WTC11 (cell line): Measurements from ENCODE around the gene PLCD1. TPM values are rescaled to one million over a fixed set of nuclear protein-coding genes. Genes with fewer than 3 reads are reported as not detected.

Experiments used
- ATAC-seq: fragments of 200-7000 bp; cut with Tn5 transposase; 2 replicates; pipeline ENCODE4 v1.10.0; 2021; ENCODE audit warnings: mild to moderate bottlenecking, moderate library complexity
- CTCF ChIA-PET: fragments of 300-600 bp; sonication (Branson Sonifier 250); formaldehyde crosslinking; loops from one replicate; lab custom pipeline; 2021; ENCODE audit warnings: antibody characterized with exemption; lab: Charles Lee
- POLR2A ChIA-PET: fragments of 350-600 bp; sonication (Branson Sonifier 250); formaldehyde crosslinking; loops from one replicate; lab custom pipeline; 2021; ENCODE audit warnings: antibody characterized with exemption; lab: Charles Lee
- DNase-seq: peaks from one replicate; pipeline ENCODE4 v3.0.0; 2021; ENCODE audit warnings: low spot score
- H3K27ac Mint-ChIP-seq: 2 replicates; pipeline ENCODE4 v1.8.0; 2021; ENCODE audit warnings: mixed read lengths
- H3K27me3 Mint-ChIP-seq: 2 replicates; pipeline ENCODE4 v1.8.0; 2021; ENCODE audit warnings: low read depth, mild to moderate bottlenecking, moderate library complexity, mixed read lengths
- H3K36me3 Mint-ChIP-seq: 2 replicates; pipeline ENCODE4 v1.8.0; 2021; ENCODE audit warnings: mixed read lengths
- H3K4me1 Mint-ChIP-seq: 2 replicates; pipeline ENCODE4 v1.8.0; 2022; ENCODE audit warnings: mixed read lengths
- H3K4me3 Mint-ChIP-seq: 2 replicates; pipeline ENCODE4 v1.8.0; 2021; ENCODE audit warnings: mild to moderate bottlenecking, moderate library complexity, mixed read lengths
- H3K9me3 Mint-ChIP-seq: 2 replicates; pipeline ENCODE4 v1.8.0; 2021; ENCODE audit warnings: mixed read lengths
- NFE2L1 ChIP-seq: sonication (generic); formaldehyde crosslinking; IDR thresholded peaks from 2 replicates; pipeline ENCODE4 v1.8.1; 2023; ENCODE audit warnings: missing genetic modification reagents
- NFYB ChIP-seq: sonication (generic); formaldehyde crosslinking; conservative IDR thresholded peaks from 2 replicates; pipeline ENCODE4 v1.8.0; 2022; ENCODE audit warnings: low read depth, missing genetic modification reagents
- PREB ChIP-seq: sonication (generic); formaldehyde crosslinking; IDR thresholded peaks from 2 replicates; pipeline ENCODE4 v1.8.1; 2022; ENCODE audit warnings: mild to moderate bottlenecking, missing genetic modification reagents, moderate library complexity, borderline replicate concordance
- RORB ChIP-seq: fragments of 250-450 bp; sonication (Bioruptor Pico); IDR thresholded peaks from 2 replicates; pipeline ENCODE4 v1.9.0; 2021; ENCODE audit warnings: mild to moderate bottlenecking
- TEAD1 ChIP-seq: sonication (generic); formaldehyde crosslinking; IDR thresholded peaks from 2 replicates; pipeline ENCODE4 v1.8.0; 2022; ENCODE audit warnings: mild to moderate bottlenecking, missing genetic modification reagents
- ZBTB43 ChIP-seq: sonication (generic); formaldehyde crosslinking; IDR thresholded peaks from 2 replicates; pipeline ENCODE4 v1.8.1; 2023; ENCODE audit warnings: mild to moderate bottlenecking, missing genetic modification reagents
- ZNF219 ChIP-seq: sonication (generic); formaldehyde crosslinking; IDR thresholded peaks from 2 replicates; pipeline ENCODE4 v1.8.0; 2023; ENCODE audit warnings: missing genetic modification reagents, mild to moderate bottlenecking, borderline replicate concordance
- ZNF423 ChIP-seq: fragments of 250-450 bp; sonication (Bioruptor Pico); IDR thresholded peaks from 2 replicates; pipeline ENCODE4 v2.1.2; 2022; ENCODE audit warnings: mild to moderate bottlenecking, moderate library complexity
- total RNA-seq: library from RNA; stranded (reverse); gene quantifications from 3 replicates; pipeline ENCODE4 v1.2.3, GENCODE V29; 2021
- TF ChIP-seq, protein P1 (sequence below): fragments of 200-600 bp; IDR thresholded peaks from 2 replicates; pipeline ENCODE4 v1.8.0; 2022; ENCODE audit warnings: antibody characterized with exemption
- TF ChIP-seq, protein P2 (sequence below): sonication (generic); formaldehyde crosslinking; IDR thresholded peaks from 2 replicates; pipeline ENCODE4 v1.8.1; 2023; ENCODE audit warnings: mild to moderate bottlenecking, missing genetic modification reagents, moderate library complexity
- TF ChIP-seq, protein P3 (sequence below): sonication (generic); formaldehyde crosslinking; IDR thresholded peaks from 2 replicates; pipeline ENCODE4 v1.8.1; 2023; ENCODE audit warnings: mild to moderate bottlenecking, missing genetic modification reagents, moderate library complexity
- TF ChIP-seq, protein P4 (sequence below): fragments of 250-450 bp; sonication (Bioruptor Pico); IDR thresholded peaks from 2 replicates; pipeline ENCODE4 v2.1.2; 2022; ENCODE audit warnings: mild to moderate bottlenecking, moderate library complexity
- TF ChIP-seq, protein P5 (sequence below): sonication (generic); formaldehyde crosslinking; IDR thresholded peaks from 2 replicates; pipeline ENCODE4 v1.8.0; 2022; ENCODE audit warnings: mild to moderate bottlenecking, missing genetic modification reagents
- TF ChIP-seq, protein P6 (sequence below): sonication (generic); formaldehyde crosslinking; IDR thresholded peaks from 2 replicates; pipeline ENCODE4 v1.8.0; 2022; ENCODE audit warnings: mild to moderate bottlenecking, missing genetic modification reagents

The PLCD1 gene
- total RNA-seq, 1 experiment from 2014 or later = 29.9 TPM

DNA sequence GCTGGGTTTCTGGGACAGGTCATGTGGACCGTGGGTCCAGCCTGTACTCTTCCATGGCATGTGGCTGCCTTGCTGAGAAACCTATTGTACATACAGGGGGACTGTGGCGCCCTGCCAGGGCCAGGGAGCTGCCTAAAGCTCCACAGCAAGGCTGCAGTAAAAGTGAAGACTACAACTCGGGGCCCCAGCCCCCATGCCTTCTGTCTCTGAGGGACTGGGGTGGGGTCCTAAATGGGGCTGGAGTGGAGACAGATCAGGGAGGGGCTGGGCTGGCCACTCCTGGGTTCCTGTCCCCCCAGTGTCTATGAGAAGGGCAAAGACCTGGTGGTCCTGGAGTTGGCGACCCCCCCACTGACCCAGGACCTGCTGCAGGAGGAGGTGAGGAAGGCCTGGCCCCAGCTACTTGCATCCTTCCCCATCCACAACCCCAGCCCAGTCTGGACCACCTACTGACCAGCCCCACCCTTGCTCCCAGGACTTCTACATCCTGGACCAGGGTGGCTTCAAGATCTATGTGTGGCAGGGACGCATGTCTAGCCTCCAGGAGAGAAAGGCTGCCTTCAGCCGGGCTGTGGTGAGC, 31.6 kb downstream of the PLCD1 start:
- ChIA-PET CTCF (interaction anchor here (0.6 to 1.4 kb wide), 9 partner anchors 31 to 295 kb away, joined by 3 to 39 read pairs (median 4); partner anchors contain the start of gene PLCD1), POLR2A (no interaction called here)
- TF ChIP-seq, protein P1, sequence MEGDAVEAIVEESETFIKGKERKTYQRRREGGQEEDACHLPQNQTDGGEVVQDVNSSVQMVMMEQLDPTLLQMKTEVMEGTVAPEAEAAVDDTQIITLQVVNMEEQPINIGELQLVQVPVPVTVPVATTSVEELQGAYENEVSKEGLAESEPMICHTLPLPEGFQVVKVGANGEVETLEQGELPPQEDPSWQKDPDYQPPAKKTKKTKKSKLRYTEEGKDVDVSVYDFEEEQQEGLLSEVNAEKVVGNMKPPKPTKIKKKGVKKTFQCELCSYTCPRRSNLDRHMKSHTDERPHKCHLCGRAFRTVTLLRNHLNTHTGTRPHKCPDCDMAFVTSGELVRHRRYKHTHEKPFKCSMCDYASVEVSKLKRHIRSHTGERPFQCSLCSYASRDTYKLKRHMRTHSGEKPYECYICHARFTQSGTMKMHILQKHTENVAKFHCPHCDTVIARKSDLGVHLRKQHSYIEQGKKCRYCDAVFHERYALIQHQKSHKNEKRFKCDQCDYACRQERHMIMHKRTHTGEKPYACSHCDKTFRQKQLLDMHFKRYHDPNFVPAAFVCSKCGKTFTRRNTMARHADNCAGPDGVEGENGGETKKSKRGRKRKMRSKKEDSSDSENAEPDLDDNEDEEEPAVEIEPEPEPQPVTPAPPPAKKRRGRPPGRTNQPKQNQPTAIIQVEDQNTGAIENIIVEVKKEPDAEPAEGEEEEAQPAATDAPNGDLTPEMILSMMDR = no peak
- TF ChIP-seq RORB (no peak), NFE2L1 (no peak), ZNF219 (CRISPR knock-in tag) (no peak), ZNF423 (CRISPR knock-in tag) (no peak), TEAD1 (CRISPR knock-in tag) (no peak), ZBTB43 (no peak), NFYB (CRISPR knock-in tag) (no peak)
- TF ChIP-seq, protein P2, sequence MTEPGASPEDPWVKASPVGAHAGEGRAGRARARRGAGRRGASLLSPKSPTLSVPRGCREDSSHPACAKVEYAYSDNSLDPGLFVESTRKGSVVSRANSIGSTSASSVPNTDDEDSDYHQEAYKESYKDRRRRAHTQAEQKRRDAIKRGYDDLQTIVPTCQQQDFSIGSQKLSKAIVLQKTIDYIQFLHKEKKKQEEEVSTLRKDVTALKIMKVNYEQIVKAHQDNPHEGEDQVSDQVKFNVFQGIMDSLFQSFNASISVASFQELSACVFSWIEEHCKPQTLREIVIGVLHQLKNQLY (CRISPR knock-in tag) = no peak
- TF ChIP-seq, protein P3, sequence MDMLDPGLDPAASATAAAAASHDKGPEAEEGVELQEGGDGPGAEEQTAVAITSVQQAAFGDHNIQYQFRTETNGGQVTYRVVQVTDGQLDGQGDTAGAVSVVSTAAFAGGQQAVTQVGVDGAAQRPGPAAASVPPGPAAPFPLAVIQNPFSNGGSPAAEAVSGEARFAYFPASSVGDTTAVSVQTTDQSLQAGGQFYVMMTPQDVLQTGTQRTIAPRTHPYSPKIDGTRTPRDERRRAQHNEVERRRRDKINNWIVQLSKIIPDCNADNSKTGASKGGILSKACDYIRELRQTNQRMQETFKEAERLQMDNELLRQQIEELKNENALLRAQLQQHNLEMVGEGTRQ = no peak
- TF ChIP-seq, protein P4, sequence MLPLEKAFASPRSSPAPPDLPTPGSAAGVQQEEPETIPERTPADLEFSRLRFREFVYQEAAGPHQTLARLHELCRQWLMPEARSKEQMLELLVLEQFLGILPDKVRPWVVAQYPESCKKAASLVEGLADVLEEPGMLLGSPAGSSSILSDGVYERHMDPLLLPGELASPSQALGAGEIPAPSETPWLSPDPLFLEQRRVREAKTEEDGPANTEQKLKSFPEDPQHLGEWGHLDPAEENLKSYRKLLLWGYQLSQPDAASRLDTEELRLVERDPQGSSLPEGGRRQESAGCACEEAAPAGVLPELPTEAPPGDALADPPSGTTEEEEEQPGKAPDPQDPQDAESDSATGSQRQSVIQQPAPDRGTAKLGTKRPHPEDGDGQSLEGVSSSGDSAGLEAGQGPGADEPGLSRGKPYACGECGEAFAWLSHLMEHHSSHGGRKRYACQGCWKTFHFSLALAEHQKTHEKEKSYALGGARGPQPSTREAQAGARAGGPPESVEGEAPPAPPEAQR (CRISPR knock-in tag) = no peak
- Mint-ChIP-seq H3K4me1 (peaks cover 26% of the 10 kb centered on the region), H3K9me3 (no peaks in the 10 kb centered on the region), H3K27ac (no peak overlapping the region), H3K27me3 (peaks cover 23% of the 10 kb centered on the region), H3K36me3 (peaks cover 2% of the 10 kb centered on the region; the same call in 1 of the 2 replicates), H3K4me3 (peak overlapping the region; percentile 70)
- no peak for ATAC-seq
- no peak for DNase-seq

DNA sequence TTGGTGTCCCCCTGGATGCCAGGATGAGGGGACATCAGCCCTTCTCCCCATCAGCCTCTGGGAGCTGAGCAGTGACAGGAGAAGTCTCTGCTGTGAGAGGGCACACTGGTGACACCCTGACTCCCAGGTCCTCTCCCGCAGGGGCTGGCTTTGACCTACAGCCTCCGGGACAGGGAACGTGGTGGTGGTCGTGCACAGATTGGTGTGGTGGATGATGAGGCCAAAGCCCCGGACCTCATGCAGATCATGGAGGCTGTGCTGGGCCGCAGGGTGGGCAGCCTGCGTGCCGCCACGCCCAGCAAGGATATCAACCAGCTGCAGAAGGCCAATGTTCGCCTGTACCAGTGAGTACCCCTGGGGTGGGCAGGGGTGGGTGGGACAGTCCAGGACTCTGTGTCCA, 32.1 kb downstream of the PLCD1 start:
- H3K36me3 Mint-ChIP-seq = peaks cover 2% of the 10 kb centered on the region; the same call in 1 of the 2 replicates
- DNase-seq (peak; percentile 8), ATAC-seq (no peak)
- peaks cover 26% of the 10 kb centered on the region for H3K27me3 Mint-ChIP-seq
- no peak overlapping the region for H3K4me3 Mint-ChIP-seq
- ChIA-PET POLR2A (interaction anchor here (1.0 kb wide), 1 partner anchor 23 kb away, joined by 3 read pairs; no protein-coding TSS in a partner anchor), CTCF (interaction anchor here (0.6 to 1.9 kb wide), 40 partner anchors 9 to 646 kb away, joined by 3 to 39 read pairs (median 3); partner anchors contain the start of genes ACAA1, ACVR2B, DLEC1 and OXSR1)
- H3K9me3 Mint-ChIP-seq = no peaks in the 10 kb centered on the region
- H3K27ac Mint-ChIP-seq = no peak overlapping the region
- peaks cover 26% of the 10 kb centered on the region for H3K4me1 Mint-ChIP-seq
- no peak for TF ChIP-seq ZBTB43

- Mint-ChIP-seq H3K9me3 (no peaks in the 10 kb centered on the region), H3K27me3 (peaks cover 29% of the 10 kb centered on the region), H3K4me3 (no peak overlapping the region), H3K36me3 (peaks cover 2% of the 10 kb centered on the region; the same call in 1 of the 2 replicates), H3K4me1 (peaks cover 26% of the 10 kb centered on the region), H3K27ac (no peak overlapping the region)
- ChIA-PET POLR2A (interaction anchor here (1.0 kb wide), 1 partner anchor 23 kb away, joined by 3 read pairs; no protein-coding TSS in a partner anchor), CTCF (interaction anchor here (0.6 to 1.9 kb wide), 44 partner anchors 10 to 654 kb away, joined by 3 to 39 read pairs (median 3); partner anchors contain the start of genes ACAA1, ACVR2B, DLEC1 and OXSR1)
- ATAC-seq (peak; percentile 26), DNase-seq (peak; percentile 88)
- TF ChIP-seq, protein P5, sequence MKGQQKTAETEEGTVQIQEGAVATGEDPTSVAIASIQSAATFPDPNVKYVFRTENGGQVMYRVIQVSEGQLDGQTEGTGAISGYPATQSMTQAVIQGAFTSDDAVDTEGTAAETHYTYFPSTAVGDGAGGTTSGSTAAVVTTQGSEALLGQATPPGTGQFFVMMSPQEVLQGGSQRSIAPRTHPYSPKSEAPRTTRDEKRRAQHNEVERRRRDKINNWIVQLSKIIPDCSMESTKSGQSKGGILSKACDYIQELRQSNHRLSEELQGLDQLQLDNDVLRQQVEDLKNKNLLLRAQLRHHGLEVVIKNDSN (CRISPR knock-in tag) = peak; percentile 97
- no peak for TF ChIP-seq PREB (CRISPR knock-in tag)
- TF ChIP-seq, protein P6, sequence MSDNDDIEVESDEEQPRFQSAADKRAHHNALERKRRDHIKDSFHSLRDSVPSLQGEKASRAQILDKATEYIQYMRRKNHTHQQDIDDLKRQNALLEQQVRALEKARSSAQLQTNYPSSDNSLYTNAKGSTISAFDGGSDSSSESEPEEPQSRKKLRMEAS (CRISPR knock-in tag) = peak; percentile 58; the same call in 1 of the 2 replicates
- TF ChIP-seq, protein P1 = peak; percentile 97
- TF ChIP-seq, protein P3 = peak; percentile 95
Measured at GRCh38 chr3:37996785-37997301, 32.6 kb downstream of the PLCD1 start.
